ENCODE data around the gene CSNK2A3. TPM values are rescaled to one million over a fixed set of nuclear protein-coding genes. Genes with fewer than 3 reads are reported as not detected.
A peak's percentile ranks its signal among the peaks of the same experiment; 100 is the strongest.

Gene CSNK2A3
- total and polyA plus RNA-seq, 7 donors = 0.33 to 5.5 (median 1.8) TPM; not detected in 2

- WGBS, 2 donors = 70 to 77% methylated on average over 7 of the region's 7 CpGs
- Histone ChIP-seq H3K27ac (peak overlapping the region in 1 of 4 donors; percentile 1), H3K36me3 (peaks cover 0 to 8% (median 0%) of the 10 kb centered on the region in 4 donors), H3K4me1 (peaks cover 0 to 39% (median 29%) of the 10 kb centered on the region in 4 donors), H3K27me3 (no peaks in the 10 kb centered on the region), H3K9me3 (no peaks in the 10 kb centered on the region), H3K4me3 (no peak overlapping the region)
- intact Hi-C loops (cut with DNase I) = no loop called here
- DNase-seq = peak; percentile 74
- TF ChIP-seq POLR2A (IDR thresholded peaks at IDR 0.05) (no peak), POLR2AphosphoS5 (IDR thresholded peaks at IDR 0.05) (no peak), EP300 (IDR thresholded peaks at IDR 0.05) (no peak)
Observed at GRCh38 chr11:11347592-11347991, 5.5 kb downstream of the CSNK2A3 start.

GRCh38 chr11:11346303-11346702, 6.7 kb downstream of the CSNK2A3 start:
- 43 to 71% methylated on average over 4 of the region's 4 CpGs for WGBS, 2 donors
- DNase-seq = no peak
- H3K36me3 ChIP-seq = peaks cover 0 to 8% (median 0%) of the 10 kb centered on the region in 4 donors
- H3K9me3 ChIP-seq = no peaks in the 10 kb centered on the region
- no peak overlapping the region for H3K27ac ChIP-seq
- no peaks in the 10 kb centered on the region for H3K27me3 ChIP-seq
- H3K4me3 ChIP-seq = no peak overlapping the region
- H3K4me1 ChIP-seq = peaks cover 0 to 39% (median 29%) of the 10 kb centered on the region in 4 donors
- intact Hi-C loops (cut with DNase I) = no loop called here
- TF ChIP-seq POLR2AphosphoS5 (IDR thresholded peaks at IDR 0.05) = no peak
- TF ChIP-seq EP300 (IDR thresholded peaks at IDR 0.05) = no peak
- no peak for TF ChIP-seq CTCF (IDR thresholded peaks at IDR 0.05)
- no peak for TF ChIP-seq POLR2A (IDR thresholded peaks at IDR 0.05)

GRCh38 chr11:11345099-11345498, 8.0 kb downstream of the CSNK2A3 start:
- peaks cover 0 to 27% (median 23%) of the 10 kb centered on the region in 4 donors for H3K4me1 ChIP-seq
- H3K27me3 ChIP-seq = no peaks in the 10 kb centered on the region
- intact Hi-C loops (cut with DNase I) = no loop called here
- no peak overlapping the region for H3K4me3 ChIP-seq
- no peak overlapping the region for H3K27ac ChIP-seq
- H3K36me3 ChIP-seq = peaks cover 0 to 8% (median 0%) of the 10 kb centered on the region in 4 donors
- H3K9me3 ChIP-seq = no peaks in the 10 kb centered on the region
- 90 to 94% methylated on average over 1 of the region's 1 CpG for WGBS, 2 donors
- no peak for DNase-seq
- no peak for TF ChIP-seq CTCF (IDR thresholded peaks at IDR 0.05)
- TF ChIP-seq EP300 (IDR thresholded peaks at IDR 0.05) = no peak
- TF ChIP-seq POLR2AphosphoS5 (IDR thresholded peaks at IDR 0.05) = no peak
- no peak for TF ChIP-seq POLR2A (IDR thresholded peaks at IDR 0.05)

GRCh38 chr11:11344045-11344444, 9.0 kb downstream of the CSNK2A3 start:
- Histone ChIP-seq H3K36me3 (peaks cover 0 to 13% (median 0%) of the 10 kb centered on the region in 4 donors), H3K27ac (no peak overlapping the region), H3K27me3 (no peaks in the 10 kb centered on the region), H3K4me3 (no peak overlapping the region), H3K9me3 (no peaks in the 10 kb centered on the region), H3K4me1 (peaks cover 0 to 16% (median 12%) of the 10 kb centered on the region in 4 donors)
- no peak for DNase-seq
- WGBS, 2 donors = 66 to 84% methylated on average over 3 of the region's 3 CpGs
- no peak for TF ChIP-seq POLR2AphosphoS5 (IDR thresholded peaks at IDR 0.05)
- TF ChIP-seq POLR2A (IDR thresholded peaks at IDR 0.05) = no peak
- no peak for TF ChIP-seq EP300 (IDR thresholded peaks at IDR 0.05)
- no peak for TF ChIP-seq CTCF (IDR thresholded peaks at IDR 0.05)
- intact Hi-C loops (cut with DNase I) = no loop called here

GRCh38 chr11:11338304-11338703, 14.7 kb downstream of the CSNK2A3 start:
- no peaks in the 10 kb centered on the region for H3K9me3 ChIP-seq
- no peak overlapping the region for H3K27ac ChIP-seq
- no peaks in the 10 kb centered on the region for H3K4me1 ChIP-seq
- H3K36me3 ChIP-seq = peaks cover 0 to 32% (median 2%) of the 10 kb centered on the region in 4 donors
- H3K27me3 ChIP-seq = no peaks in the 10 kb centered on the region
- H3K4me3 ChIP-seq = no peak overlapping the region
- no peak for TF ChIP-seq POLR2A (IDR thresholded peaks at IDR 0.05)
- no peak for TF ChIP-seq EP300 (IDR thresholded peaks at IDR 0.05)
- intact Hi-C loops (cut with DNase I) = no loop called here
- 73 to 84% methylated on average over 1 of the region's 1 CpG for WGBS, 2 donors
- DNase-seq = no peak

GRCh38 chr11:11336664-11337063, 16.4 kb downstream of the CSNK2A3 start:
- H3K4me3 ChIP-seq = no peak overlapping the region
- no peak for TF ChIP-seq POLR2AphosphoS5 (IDR thresholded peaks at IDR 0.05)
- TF ChIP-seq POLR2A (IDR thresholded peaks at IDR 0.05) = no peak
- TF ChIP-seq EP300 (IDR thresholded peaks at IDR 0.05) = no peak
- TF ChIP-seq CTCF (IDR thresholded peaks at IDR 0.05) = no peak
- no peaks in the 10 kb centered on the region for H3K27me3 ChIP-seq
- peaks cover 0 to 46% (median 13%) of the 10 kb centered on the region in 4 donors for H3K36me3 ChIP-seq
- WGBS, 2 donors = 27 to 66% methylated on average over 4 of the region's 4 CpGs
- DNase-seq = no peak
- H3K27ac ChIP-seq = no peak overlapping the region
- intact Hi-C loops (cut with DNase I) = no loop called here
- no peaks in the 10 kb centered on the region for H3K4me1 ChIP-seq
- no peaks in the 10 kb centered on the region for H3K9me3 ChIP-seq

All from sigmoid colon (tissue), 7 donors.